ENCODE data around the gene UXT. TPM values are rescaled to one million over a fixed set of nuclear protein-coding genes. Genes with fewer than 3 reads are reported as not detected.

UXT gene
- total and polyA plus RNA-seq, 2 experiments from 2014 or later: 58.4 to 141 TPM

GRCh38 chrX:47661539-47661938 is 2.6 kb upstream of the UXT start:
- Mint-ChIP-seq H3K4me3 (no peak overlapping the region), H3K4me1 (no peaks in the 10 kb centered on the region), H3K36me3 (ENCODE audit: low read depth) (peaks cover 11% of the 10 kb centered on the region), H3K27ac (no peak overlapping the region), H3K9me3 (peaks cover 7% of the 10 kb centered on the region; the same call in 2 of the 3 replicates), H3K27me3 (ENCODE audit: insufficient read depth, low read depth, poor library complexity) (peaks cover 9% of the 10 kb centered on the region)
- DNase-seq (ENCODE audit: low spot score) (no peak), ATAC-seq (no peak)
- H3K79me2 ChIP-seq (replicated peaks; ENCODE audit: insufficient read depth): peaks cover 5% of the 10 kb centered on the region; the same call in 1 of the 2 replicates
- H3K27me3 ChIP-seq (ENCODE audit: insufficient read depth): peaks cover 12% of the 10 kb centered on the region; the same call in 1 of the 2 replicates
- H3F3A ChIP-seq (replicated peaks; ENCODE audit: low read depth): no peaks in the 10 kb centered on the region
- H3K4me3 ChIP-seq: no peak overlapping the region
- no peak overlapping the region for H2AFZ ChIP-seq
- H3K36me3 ChIP-seq (ENCODE audit: insufficient read depth): no peaks in the 10 kb centered on the region
- H3K9me2 ChIP-seq (ENCODE audit: insufficient read depth): no peaks in the 10 kb centered on the region
- H3K27ac ChIP-seq (ENCODE audit: low read depth): no peak overlapping the region
- TF ChIP-seq POLR2AphosphoS5 (IDR thresholded peaks at IDR 0.05; ENCODE audit: low read depth) (no peak), REST (IDR thresholded peaks at IDR 0.05; ENCODE audit: unreplicated experiment) (no peak), STAT1 (IDR thresholded peaks at IDR 0.05; ENCODE audit: unreplicated experiment) (no peak), JUNB (IDR thresholded peaks at IDR 0.05; ENCODE audit: unreplicated experiment) (no peak), EZH2phosphoT487 (IDR thresholded peaks at IDR 0.05; ENCODE audit: unreplicated experiment) (no peak), NANOG (IDR thresholded peaks at IDR 0.05; ENCODE audit: borderline replicate concordance) (no peak), CREB1 (CRISPR knock-in tag; IDR thresholded peaks at IDR 0.05; ENCODE audit: low read depth) (no peak), EZH2 (IDR thresholded peaks at IDR 0.05; ENCODE audit: low read depth, unreplicated experiment) (no peak), ZNF331 (CRISPR knock-in tag; IDR thresholded peaks at IDR 0.05; ENCODE audit: low read depth) (no peak), CTCF (conservative IDR thresholded peaks at IDR 0.05; ENCODE audit: low read depth in 2 of 2) (no peak), ZNF114 (CRISPR knock-in tag; IDR thresholded peaks at IDR 0.05) (no peak), ZNF462 (CRISPR knock-in tag; IDR thresholded peaks at IDR 0.05) (no peak), ETS1 (IDR thresholded peaks at IDR 0.05) (no peak)
- H3K4me1 ChIP-seq (ENCODE audit: insufficient read depth): no peaks in the 10 kb centered on the region; the same call in 1 of the 2 replicates
- H3K4me2 ChIP-seq: no peak overlapping the region
- no peaks in the 10 kb centered on the region for H4K20me1 ChIP-seq (replicated peaks; ENCODE audit: insufficient read depth)
